ENCODE measurements around the gene SPO11.

SPO11 gene

DNA sequence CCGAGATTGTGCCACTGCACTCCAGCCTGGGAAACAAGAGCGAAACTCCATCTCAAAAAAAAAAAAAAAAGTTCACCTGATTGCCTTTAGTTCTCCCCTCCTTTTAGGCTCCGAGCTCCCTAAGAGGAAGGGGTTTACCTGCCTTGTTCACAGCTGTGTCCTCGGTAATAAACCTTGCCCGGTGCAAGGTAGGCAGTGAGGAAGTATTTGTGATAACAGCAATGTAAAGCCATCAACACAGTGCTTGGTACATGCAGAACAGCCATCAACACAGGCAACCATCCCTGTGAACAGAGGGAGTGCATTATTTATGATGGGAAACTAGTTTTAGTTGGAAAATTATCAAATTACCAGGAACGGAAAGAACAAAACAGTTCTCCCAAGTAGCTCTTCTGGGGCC lies 1.8 kb upstream of the SPO11 start:
- ATAC-seq: no peak
- TF ChIP-seq, protein P1, sequence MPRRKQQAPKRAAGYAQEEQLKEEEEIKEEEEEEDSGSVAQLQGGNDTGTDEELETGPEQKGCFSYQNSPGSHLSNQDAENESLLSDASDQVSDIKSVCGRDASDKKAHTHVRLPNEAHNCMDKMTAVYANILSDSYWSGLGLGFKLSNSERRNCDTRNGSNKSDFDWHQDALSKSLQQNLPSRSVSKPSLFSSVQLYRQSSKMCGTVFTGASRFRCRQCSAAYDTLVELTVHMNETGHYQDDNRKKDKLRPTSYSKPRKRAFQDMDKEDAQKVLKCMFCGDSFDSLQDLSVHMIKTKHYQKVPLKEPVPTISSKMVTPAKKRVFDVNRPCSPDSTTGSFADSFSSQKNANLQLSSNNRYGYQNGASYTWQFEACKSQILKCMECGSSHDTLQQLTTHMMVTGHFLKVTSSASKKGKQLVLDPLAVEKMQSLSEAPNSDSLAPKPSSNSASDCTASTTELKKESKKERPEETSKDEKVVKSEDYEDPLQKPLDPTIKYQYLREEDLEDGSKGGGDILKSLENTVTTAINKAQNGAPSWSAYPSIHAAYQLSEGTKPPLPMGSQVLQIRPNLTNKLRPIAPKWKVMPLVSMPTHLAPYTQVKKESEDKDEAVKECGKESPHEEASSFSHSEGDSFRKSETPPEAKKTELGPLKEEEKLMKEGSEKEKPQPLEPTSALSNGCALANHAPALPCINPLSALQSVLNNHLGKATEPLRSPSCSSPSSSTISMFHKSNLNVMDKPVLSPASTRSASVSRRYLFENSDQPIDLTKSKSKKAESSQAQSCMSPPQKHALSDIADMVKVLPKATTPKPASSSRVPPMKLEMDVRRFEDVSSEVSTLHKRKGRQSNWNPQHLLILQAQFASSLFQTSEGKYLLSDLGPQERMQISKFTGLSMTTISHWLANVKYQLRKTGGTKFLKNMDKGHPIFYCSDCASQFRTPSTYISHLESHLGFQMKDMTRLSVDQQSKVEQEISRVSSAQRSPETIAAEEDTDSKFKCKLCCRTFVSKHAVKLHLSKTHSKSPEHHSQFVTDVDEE (CRISPR knock-in tag; IDR thresholded peaks at IDR 0.05): no peak
- no peak for TF ChIP-seq ARNTL (CRISPR knock-in tag; IDR thresholded peaks at IDR 0.05; ENCODE audit: borderline replicate concordance, low read depth)
- no peak for TF ChIP-seq ISL1 (CRISPR knock-in tag; IDR thresholded peaks at IDR 0.05)
- no peak for TF ChIP-seq ZC3H10 (CRISPR knock-in tag; IDR thresholded peaks at IDR 0.05)
- TF ChIP-seq ZNF8 (CRISPR knock-in tag; IDR thresholded peaks at IDR 0.05): no peak
- TF ChIP-seq PPARA (CRISPR knock-in tag; IDR thresholded peaks at IDR 0.05; ENCODE audit: borderline replicate concordance): no peak
- TF ChIP-seq, protein P2, sequence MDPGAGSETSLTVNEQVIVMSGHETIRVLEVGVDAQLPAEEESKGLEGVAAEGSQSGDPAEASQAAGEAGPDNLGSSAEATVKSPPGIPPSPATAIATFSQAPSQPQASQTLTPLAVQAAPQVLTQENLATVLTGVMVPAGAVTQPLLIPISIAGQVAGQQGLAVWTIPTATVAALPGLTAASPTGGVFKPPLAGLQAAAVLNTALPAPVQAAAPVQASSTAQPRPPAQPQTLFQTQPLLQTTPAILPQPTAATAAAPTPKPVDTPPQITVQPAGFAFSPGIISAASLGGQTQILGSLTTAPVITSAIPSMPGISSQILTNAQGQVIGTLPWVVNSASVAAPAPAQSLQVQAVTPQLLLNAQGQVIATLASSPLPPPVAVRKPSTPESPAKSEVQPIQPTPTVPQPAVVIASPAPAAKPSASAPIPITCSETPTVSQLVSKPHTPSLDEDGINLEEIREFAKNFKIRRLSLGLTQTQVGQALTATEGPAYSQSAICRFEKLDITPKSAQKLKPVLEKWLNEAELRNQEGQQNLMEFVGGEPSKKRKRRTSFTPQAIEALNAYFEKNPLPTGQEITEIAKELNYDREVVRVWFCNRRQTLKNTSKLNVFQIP (CRISPR knock-in tag; IDR thresholded peaks at IDR 0.05; ENCODE audit: borderline replicate concordance, low read depth): no peak
- TF ChIP-seq ZNF70 (CRISPR knock-in tag; IDR thresholded peaks at IDR 0.05): no peak
- TF ChIP-seq, protein P3, sequence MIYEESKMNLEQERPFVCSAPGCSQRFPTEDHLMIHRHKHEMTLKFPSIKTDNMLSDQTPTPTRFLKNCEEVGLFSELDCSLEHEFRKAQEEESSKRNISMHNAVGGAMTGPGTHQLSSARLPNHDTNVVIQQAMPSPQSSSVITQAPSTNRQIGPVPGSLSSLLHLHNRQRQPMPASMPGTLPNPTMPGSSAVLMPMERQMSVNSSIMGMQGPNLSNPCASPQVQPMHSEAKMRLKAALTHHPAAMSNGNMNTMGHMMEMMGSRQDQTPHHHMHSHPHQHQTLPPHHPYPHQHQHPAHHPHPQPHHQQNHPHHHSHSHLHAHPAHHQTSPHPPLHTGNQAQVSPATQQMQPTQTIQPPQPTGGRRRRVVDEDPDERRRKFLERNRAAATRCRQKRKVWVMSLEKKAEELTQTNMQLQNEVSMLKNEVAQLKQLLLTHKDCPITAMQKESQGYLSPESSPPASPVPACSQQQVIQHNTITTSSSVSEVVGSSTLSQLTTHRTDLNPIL (CRISPR knock-in tag; IDR thresholded peaks at IDR 0.05; ENCODE audit: low read depth): no peak
- no peak for TF ChIP-seq ZNF565 (CRISPR knock-in tag; conservative IDR thresholded peaks at IDR 0.05; ENCODE audit: low read depth)
- TF ChIP-seq CSDC2 (CRISPR knock-in tag; IDR thresholded peaks at IDR 0.05): no peak

DNA sequence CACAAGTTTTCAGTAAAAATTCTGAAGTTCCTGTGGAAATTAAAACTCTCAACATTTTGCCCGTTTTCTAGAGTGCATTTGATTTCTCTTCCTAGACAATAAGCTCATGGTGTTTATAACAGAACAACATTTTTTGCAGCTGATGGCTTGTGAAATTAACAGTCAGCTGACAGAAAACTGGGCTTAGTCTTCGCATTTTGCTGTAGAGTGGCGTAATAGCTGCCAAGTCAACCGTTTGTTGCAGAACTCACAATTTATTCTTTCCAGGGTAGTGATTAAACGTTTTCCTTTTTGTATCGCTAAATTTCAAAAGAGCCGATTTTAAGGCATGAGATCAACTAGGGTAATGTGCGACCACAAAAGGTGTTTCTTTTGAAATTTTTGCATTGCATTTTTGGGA lies 1.4 kb downstream of the SPO11 start:
- TF ChIP-seq ZC3H10 (CRISPR knock-in tag; IDR thresholded peaks at IDR 0.05) (no peak), ZNF565 (CRISPR knock-in tag; conservative IDR thresholded peaks at IDR 0.05; ENCODE audit: low read depth) (no peak), SNAI2 (CRISPR knock-in tag; IDR thresholded peaks at IDR 0.05) (no peak), ESRRG (CRISPR knock-in tag; IDR thresholded peaks at IDR 0.05) (no peak), TCF4 (CRISPR knock-in tag; IDR thresholded peaks at IDR 0.05; ENCODE audit: borderline replicate concordance) (no peak), ZFP30 (CRISPR knock-in tag; IDR thresholded peaks at IDR 0.05) (no peak), ZNF8 (CRISPR knock-in tag; IDR thresholded peaks at IDR 0.05) (no peak), ZFP3 (CRISPR knock-in tag; IDR thresholded peaks at IDR 0.05) (no peak), PPARA (CRISPR knock-in tag; IDR thresholded peaks at IDR 0.05; ENCODE audit: borderline replicate concordance) (no peak), CSDC2 (CRISPR knock-in tag; IDR thresholded peaks at IDR 0.05) (no peak), BACH2 (CRISPR knock-in tag; IDR thresholded peaks at IDR 0.05; ENCODE audit: borderline replicate concordance) (no peak), ISL1 (CRISPR knock-in tag; IDR thresholded peaks at IDR 0.05) (no peak)
- TF ChIP-seq, protein P3 (CRISPR knock-in tag; IDR thresholded peaks at IDR 0.05; ENCODE audit: low read depth): no peak
- TF ChIP-seq, protein P2 (CRISPR knock-in tag; IDR thresholded peaks at IDR 0.05; ENCODE audit: borderline replicate concordance, low read depth): no peak
- TF ChIP-seq, protein P4, sequence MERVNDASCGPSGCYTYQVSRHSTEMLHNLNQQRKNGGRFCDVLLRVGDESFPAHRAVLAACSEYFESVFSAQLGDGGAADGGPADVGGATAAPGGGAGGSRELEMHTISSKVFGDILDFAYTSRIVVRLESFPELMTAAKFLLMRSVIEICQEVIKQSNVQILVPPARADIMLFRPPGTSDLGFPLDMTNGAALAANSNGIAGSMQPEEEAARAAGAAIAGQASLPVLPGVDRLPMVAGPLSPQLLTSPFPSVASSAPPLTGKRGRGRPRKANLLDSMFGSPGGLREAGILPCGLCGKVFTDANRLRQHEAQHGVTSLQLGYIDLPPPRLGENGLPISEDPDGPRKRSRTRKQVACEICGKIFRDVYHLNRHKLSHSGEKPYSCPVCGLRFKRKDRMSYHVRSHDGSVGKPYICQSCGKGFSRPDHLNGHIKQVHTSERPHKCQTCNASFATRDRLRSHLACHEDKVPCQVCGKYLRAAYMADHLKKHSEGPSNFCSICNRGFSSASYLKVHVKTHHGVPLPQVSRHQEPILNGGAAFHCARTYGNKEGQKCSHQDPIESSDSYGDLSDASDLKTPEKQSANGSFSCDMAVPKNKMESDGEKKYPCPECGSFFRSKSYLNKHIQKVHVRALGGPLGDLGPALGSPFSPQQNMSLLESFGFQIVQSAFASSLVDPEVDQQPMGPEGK (CRISPR knock-in tag; IDR thresholded peaks at IDR 0.05; ENCODE audit: borderline replicate concordance): no peak
- TF ChIP-seq, protein P1 (CRISPR knock-in tag; IDR thresholded peaks at IDR 0.05): no peak
- no peak for ATAC-seq
